Measurements from ENCODE around the gene CALCOCO2. TPM values are rescaled to one million over a fixed set of nuclear protein-coding genes. Genes with fewer than 3 reads are reported as not detected.

The CALCOCO2 gene
- total and polyA plus RNA-seq, 10 of the 15 experiments (the other 5 are each of a cell fraction or from before 2014, with no cell fraction given): 20.2 to 138 (median 53.1) TPM

DNA sequence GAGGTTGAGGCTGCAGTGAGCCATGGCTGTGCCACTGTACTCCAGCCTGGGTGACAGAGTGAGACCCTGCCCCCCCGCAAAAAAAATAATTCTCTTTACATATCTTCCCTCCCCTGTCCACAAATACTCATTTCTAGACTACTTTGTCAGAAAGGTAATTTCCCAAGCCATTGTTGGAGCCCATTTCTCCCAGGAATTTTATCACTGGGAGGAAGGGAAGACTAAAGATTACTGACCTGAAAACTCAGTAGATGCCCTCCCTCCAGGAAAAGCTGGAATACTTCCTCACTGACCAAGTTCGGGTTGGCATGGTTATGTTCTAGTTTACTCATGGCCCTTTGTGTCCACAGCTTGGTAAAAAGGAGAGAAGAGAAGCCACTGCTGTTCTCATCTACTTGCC, 4.1 kb downstream of the CALCOCO2 start (continued):
- TF ChIP-seq KLF5 (IDR thresholded peaks at IDR 0.05; ENCODE audit: partially characterized antibody) (no peak), IRF4 (IDR thresholded peaks at IDR 0.05; ENCODE audit: low read depth, low read length) (peak; percentile 61; the same call in 1 of the 2 replicates), TBL1XR1 (IDR thresholded peaks at IDR 0.05; ENCODE audit: low read depth, low read length) (0 out of 2 replicates have a peak, but pooled peaks have one; percentile 18), NBN (IDR thresholded peaks at IDR 0.05) (no peak), POLR2AphosphoS5 (IDR thresholded peaks at IDR 0.05; ENCODE audit: low read length) (no peak), MAX (IDR thresholded peaks at IDR 0.05; ENCODE audit: low read depth, low read length) (no peak), SRF (IDR thresholded peaks at IDR 0.05; ENCODE audit: low read depth in 2 of 2, low read length in 2 of 2) (no peak), CREM (IDR thresholded peaks at IDR 0.05; ENCODE audit: low read depth) (no peak), POU2F2 (IDR thresholded peaks at IDR 0.05; ENCODE audit: borderline replicate concordance, low read depth, low read length) (no peak), MTA3 (IDR thresholded peaks at IDR 0.05; ENCODE audit: borderline replicate concordance, low read length) (no peak), ATF7 (IDR thresholded peaks at IDR 0.05; ENCODE audit: low read depth) (no peak), STAT1 (conservative IDR thresholded peaks at IDR 0.05) (no peak), CHD2 (IDR thresholded peaks at IDR 0.05; ENCODE audit: borderline replicate concordance, low read depth, low read length) (no peak), YBX1 (IDR thresholded peaks at IDR 0.05) (no peak)
- TF ChIP-seq, protein P1, sequence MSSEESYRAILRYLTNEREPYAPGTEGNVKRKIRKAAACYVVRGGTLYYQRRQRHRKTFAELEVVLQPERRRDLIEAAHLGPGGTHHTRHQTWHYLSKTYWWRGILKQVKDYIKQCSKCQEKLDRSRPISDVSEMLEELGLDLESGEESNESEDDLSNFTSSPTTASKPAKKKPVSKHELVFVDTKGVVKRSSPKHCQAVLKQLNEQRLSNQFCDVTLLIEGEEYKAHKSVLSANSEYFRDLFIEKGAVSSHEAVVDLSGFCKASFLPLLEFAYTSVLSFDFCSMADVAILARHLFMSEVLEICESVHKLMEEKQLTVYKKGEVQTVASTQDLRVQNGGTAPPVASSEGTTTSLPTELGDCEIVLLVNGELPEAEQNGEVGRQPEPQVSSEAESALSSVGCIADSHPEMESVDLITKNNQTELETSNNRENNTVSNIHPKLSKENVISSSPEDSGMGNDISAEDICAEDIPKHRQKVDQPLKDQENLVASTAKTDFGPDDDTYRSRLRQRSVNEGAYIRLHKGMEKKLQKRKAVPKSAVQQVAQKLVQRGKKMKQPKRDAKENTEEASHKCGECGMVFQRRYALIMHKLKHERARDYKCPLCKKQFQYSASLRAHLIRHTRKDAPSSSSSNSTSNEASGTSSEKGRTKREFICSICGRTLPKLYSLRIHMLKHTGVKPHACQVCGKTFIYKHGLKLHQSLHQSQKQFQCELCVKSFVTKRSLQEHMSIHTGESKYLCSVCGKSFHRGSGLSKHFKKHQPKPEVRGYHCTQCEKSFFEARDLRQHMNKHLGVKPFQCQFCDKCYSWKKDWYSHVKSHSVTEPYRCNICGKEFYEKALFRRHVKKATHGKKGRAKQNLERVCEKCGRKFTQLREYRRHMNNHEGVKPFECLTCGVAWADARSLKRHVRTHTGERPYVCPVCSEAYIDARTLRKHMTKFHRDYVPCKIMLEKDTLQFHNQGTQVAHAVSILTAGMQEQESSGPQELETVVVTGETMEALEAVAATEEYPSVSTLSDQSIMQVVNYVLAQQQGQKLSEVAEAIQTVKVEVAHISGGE (CRISPR knock-in tag; IDR thresholded peaks at IDR 0.05): no peak
- TF ChIP-seq, protein P2, sequence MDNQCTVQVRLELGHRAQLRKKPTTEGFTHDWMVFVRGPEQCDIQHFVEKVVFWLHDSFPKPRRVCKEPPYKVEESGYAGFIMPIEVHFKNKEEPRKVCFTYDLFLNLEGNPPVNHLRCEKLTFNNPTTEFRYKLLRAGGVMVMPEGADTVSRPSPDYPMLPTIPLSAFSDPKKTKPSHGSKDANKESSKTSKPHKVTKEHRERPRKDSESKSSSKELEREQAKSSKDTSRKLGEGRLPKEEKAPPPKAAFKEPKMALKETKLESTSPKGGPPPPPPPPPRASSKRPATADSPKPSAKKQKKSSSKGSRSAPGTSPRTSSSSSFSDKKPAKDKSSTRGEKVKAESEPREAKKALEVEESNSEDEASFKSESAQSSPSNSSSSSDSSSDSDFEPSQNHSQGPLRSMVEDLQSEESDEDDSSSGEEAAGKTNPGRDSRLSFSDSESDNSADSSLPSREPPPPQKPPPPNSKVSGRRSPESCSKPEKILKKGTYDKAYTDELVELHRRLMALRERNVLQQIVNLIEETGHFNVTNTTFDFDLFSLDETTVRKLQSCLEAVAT (IDR thresholded peaks at IDR 0.05): no peak
- TF ChIP-seq, protein P3, sequence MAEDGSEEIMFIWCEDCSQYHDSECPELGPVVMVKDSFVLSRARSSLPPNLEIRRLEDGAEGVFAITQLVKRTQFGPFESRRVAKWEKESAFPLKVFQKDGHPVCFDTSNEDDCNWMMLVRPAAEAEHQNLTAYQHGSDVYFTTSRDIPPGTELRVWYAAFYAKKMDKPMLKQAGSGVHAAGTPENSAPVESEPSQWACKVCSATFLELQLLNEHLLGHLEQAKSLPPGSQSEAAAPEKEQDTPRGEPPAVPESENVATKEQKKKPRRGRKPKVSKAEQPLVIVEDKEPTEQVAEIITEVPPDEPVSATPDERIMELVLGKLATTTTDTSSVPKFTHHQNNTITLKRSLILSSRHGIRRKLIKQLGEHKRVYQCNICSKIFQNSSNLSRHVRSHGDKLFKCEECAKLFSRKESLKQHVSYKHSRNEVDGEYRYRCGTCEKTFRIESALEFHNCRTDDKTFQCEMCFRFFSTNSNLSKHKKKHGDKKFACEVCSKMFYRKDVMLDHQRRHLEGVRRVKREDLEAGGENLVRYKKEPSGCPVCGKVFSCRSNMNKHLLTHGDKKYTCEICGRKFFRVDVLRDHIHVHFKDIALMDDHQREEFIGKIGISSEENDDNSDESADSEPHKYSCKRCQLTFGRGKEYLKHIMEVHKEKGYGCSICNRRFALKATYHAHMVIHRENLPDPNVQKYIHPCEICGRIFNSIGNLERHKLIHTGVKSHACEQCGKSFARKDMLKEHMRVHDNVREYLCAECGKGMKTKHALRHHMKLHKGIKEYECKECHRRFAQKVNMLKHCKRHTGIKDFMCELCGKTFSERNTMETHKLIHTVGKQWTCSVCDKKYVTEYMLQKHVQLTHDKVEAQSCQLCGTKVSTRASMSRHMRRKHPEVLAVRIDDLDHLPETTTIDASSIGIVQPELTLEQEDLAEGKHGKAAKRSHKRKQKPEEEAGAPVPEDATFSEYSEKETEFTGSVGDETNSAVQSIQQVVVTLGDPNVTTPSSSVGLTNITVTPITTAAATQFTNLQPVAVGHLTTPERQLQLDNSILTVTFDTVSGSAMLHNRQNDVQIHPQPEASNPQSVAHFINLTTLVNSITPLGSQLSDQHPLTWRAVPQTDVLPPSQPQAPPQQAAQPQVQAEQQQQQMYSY (CRISPR knock-in tag; IDR thresholded peaks at IDR 0.05): no peak
